ENCODE data around the gene KCNK4. TPM values are rescaled to one million over a fixed set of nuclear protein-coding genes. Genes with fewer than 3 reads are reported as not detected.

KCNK4 gene
- total RNA-seq (2014; rRNA removed; shearing (Covaris generic)) (not detected in 2 replicates), polyA plus RNA-seq (2016; fragmentation: Nextera tagmentation; extraction: Ambion mirVana) (0.13 TPM in 1 of 2 replicates, not detected in the other)

- no peak within 1 kb of the TSS for H2AFZ ChIP-seq
- DNase-seq, result no peak
- no peaks in the 10 kb centered on the region for H3K9me3 ChIP-seq (ENCODE audit: low read depth)
- H3K4me3 ChIP-seq, result peak within 1 kb of the TSS; percentile 58
- H3F3A ChIP-seq (ENCODE audit: insufficient read depth), result no peaks in the 10 kb centered on the region
- no peaks in the 10 kb centered on the region for H4K20me1 ChIP-seq (ENCODE audit: insufficient read depth)
- 8 to 20% methylated on average over 24 to 42 of the region's 45 CpGs for WGBS, 2 experiments (ENCODE audit: low coverage in 1 of 2, low lambda C conversion rate in 2 of 2, missing lambda C conversion rate in 2 of 2)
- H3K36me3 ChIP-seq (ENCODE audit: low read depth), result no peaks in the 10 kb centered on the region
- H3K4me1 ChIP-seq (ENCODE audit: insufficient read depth), result 0 out of 2 replicates have a peak, but pooled peaks cover 2% of the 10 kb centered on the region
- 0 out of 2 replicates have a peak, but pooled peaks cover 6% of the 10 kb centered on the region for H3K79me2 ChIP-seq (ENCODE audit: insufficient read depth)
- no peak within 1 kb of the TSS for H3K9ac ChIP-seq
- peaks cover 20% of the 10 kb centered on the region for H3K27me3 ChIP-seq (replicated peaks; ENCODE audit: insufficient read depth)
- no peak within 1 kb of the TSS for H3K27ac ChIP-seq
- no peak for TF ChIP-seq EZH2phosphoT487 (IDR thresholded peaks at IDR 0.05; ENCODE audit: insufficient read depth, low read depth)
- no peak for TF ChIP-seq EZH2 (IDR thresholded peaks at IDR 0.05; ENCODE audit: insufficient read depth, poor library complexity, severe bottlenecking)
- in situ Hi-C loops (cut with MboI), result no loop called here
- no peaks in the 10 kb centered on the region for H3K9me2 ChIP-seq (ENCODE audit: insufficient read depth)
- peak within 1 kb of the TSS; percentile 45 for H3K4me2 ChIP-seq (ENCODE audit: unreplicated experiment)
Observed at GRCh38 chr11:64291262-64291751, at the start of gene KCNK4. Gene KCNK4, plus strand, starts transcription at chr11:64291302. Its CDS starts 1,717 bp downstream, at chr11:64293019.

DNA sequence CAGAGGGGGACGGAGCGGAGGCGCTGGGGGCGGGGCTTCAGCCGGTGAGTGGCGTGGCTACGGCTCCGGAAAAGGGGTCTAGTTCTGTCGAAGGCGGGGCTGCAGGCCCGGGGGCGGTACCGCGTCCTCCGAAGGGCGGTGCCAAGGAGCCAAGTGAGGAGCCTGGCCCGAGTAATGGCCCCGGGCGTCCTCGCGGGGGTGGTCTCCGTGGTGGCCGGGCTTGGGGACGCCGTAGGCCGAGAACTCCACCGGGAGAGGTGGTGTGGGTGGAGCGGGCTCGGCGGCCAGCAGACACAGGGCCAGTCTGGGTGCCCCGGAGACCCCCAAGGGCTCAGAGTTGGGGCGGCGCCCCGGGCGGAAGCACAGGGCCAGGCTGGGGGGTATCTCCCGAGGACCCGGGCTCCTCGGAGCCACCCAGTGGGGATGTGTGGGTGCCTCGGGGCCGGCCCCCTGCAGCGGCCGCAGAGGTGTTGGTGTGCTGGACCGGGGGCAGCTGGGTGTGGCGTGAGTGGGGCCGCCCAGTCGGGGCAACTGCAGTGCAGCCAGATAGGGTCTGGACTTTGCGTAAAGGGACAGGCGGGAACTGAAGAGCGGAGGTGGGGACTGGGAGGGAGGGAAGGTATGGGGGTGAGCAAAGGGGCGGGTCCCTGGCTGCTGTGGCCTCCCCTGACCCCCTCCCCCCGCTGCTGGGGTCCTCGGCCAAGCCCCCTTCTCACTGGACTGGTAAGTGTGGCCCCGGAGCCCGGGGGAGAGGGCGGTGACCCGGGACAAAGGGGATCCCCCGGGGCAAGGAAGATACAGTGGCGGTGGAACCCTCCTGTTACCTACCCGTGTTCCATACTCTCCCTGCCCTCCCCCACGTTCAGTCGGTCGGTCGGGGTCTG, 49.4 kb upstream of the KCNK4 start:
- Histone ChIP-seq H3K9ac (peak overlapping the region; percentile 85), H4K20me1 (ENCODE audit: insufficient read depth) (no peaks in the 10 kb centered on the region), H3K9me3 (ENCODE audit: low read depth) (no peaks in the 10 kb centered on the region), H3K27ac (peak overlapping the region; percentile 45), H3K4me2 (ENCODE audit: unreplicated experiment) (peak overlapping the region; percentile 72), H3K9me2 (ENCODE audit: insufficient read depth) (no peaks in the 10 kb centered on the region), H3K4me3 (peak overlapping the region; percentile 75), H3K4me1 (ENCODE audit: insufficient read depth) (peaks cover 15% of the 10 kb centered on the region), H3F3A (ENCODE audit: insufficient read depth) (peaks cover 18% of the 10 kb centered on the region; the same call in 1 of the 2 replicates), H3K36me3 (ENCODE audit: low read depth) (no peaks in the 10 kb centered on the region; the same call in 1 of the 2 replicates), H3K27me3 (replicated peaks; ENCODE audit: insufficient read depth) (no peaks in the 10 kb centered on the region), H3K79me2 (ENCODE audit: insufficient read depth) (peaks cover 46% of the 10 kb centered on the region), H2AFZ (peak overlapping the region; percentile 36; the same call in 1 of the 2 replicates)
- TF ChIP-seq EZH2phosphoT487 (IDR thresholded peaks at IDR 0.05; ENCODE audit: insufficient read depth, low read depth) (no peak), EZH2 (IDR thresholded peaks at IDR 0.05; ENCODE audit: insufficient read depth, poor library complexity, severe bottlenecking) (no peak)
- 2% methylated on average over 19 to 49 of the region's 63 CpGs for WGBS, 2 experiments (ENCODE audit: low coverage in 1 of 2, low lambda C conversion rate in 2 of 2, missing lambda C conversion rate in 2 of 2)
- peak; percentile 59 for DNase-seq
- in situ Hi-C loops (cut with MboI), result no loop called here

DNA sequence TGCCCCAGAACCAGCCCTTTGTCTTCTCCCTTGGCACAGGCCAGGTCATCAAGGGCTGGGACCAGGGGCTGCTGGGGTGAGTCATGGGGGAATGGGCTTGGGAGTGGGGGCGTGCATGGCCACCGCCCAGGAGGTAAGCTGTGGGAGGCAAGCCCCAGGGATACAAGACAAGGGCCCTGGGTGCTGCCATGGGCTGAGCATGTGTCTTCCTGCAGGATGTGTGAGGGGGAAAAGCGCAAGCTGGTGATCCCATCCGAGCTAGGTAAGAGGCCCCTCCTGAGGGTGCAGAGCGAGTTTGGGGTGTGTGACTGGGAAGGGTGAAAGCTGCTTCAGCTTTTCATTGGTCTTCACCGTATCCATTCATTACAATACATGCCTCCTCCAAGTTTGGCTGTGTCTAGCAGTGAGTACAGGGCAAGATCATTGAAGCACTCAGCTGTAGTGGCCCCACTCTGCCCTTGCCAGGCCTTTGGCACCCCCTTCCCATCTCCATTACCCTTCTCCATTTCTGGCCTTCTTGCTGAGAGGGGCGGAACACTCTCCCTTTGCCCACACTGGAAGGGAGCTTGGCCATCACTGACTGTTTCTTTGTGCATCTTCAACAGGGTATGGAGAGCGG, 47.8 kb upstream of the KCNK4 start:
- H3K36me3 ChIP-seq (ENCODE audit: low read depth), result no peaks in the 10 kb centered on the region; the same call in 1 of the 2 replicates
- TF ChIP-seq EZH2phosphoT487 (IDR thresholded peaks at IDR 0.05; ENCODE audit: insufficient read depth, low read depth) (no peak), EZH2 (IDR thresholded peaks at IDR 0.05; ENCODE audit: insufficient read depth, poor library complexity, severe bottlenecking) (no peak)
- 83 to 87% methylated on average over 8 of the region's 8 CpGs for WGBS, 2 experiments (ENCODE audit: low coverage in 1 of 2, low lambda C conversion rate in 2 of 2, missing lambda C conversion rate in 2 of 2)
- H3K9me3 ChIP-seq (ENCODE audit: low read depth), result no peaks in the 10 kb centered on the region
- H3K9ac ChIP-seq, result no peak overlapping the region
- 0 out of 2 replicates have a peak overlapping the region, but pooled peaks have one; percentile 45 for H3K27ac ChIP-seq
- in situ Hi-C loops (cut with MboI), result no loop called here
- H3K4me1 ChIP-seq (ENCODE audit: insufficient read depth), result peaks cover 15% of the 10 kb centered on the region
- peaks cover 23% of the 10 kb centered on the region for H3F3A ChIP-seq (ENCODE audit: insufficient read depth)
- DNase-seq, result no peak
- H3K9me2 ChIP-seq (ENCODE audit: insufficient read depth), result no peaks in the 10 kb centered on the region
- peak overlapping the region; percentile 72 for H3K4me2 ChIP-seq (ENCODE audit: unreplicated experiment)
- no peaks in the 10 kb centered on the region for H3K27me3 ChIP-seq (replicated peaks; ENCODE audit: insufficient read depth)
- peaks cover 46% of the 10 kb centered on the region for H3K79me2 ChIP-seq (ENCODE audit: insufficient read depth)
- no peaks in the 10 kb centered on the region for H4K20me1 ChIP-seq (ENCODE audit: insufficient read depth)
- peak overlapping the region; percentile 75 for H3K4me3 ChIP-seq
- H2AFZ ChIP-seq, result no peak overlapping the region

DNA sequence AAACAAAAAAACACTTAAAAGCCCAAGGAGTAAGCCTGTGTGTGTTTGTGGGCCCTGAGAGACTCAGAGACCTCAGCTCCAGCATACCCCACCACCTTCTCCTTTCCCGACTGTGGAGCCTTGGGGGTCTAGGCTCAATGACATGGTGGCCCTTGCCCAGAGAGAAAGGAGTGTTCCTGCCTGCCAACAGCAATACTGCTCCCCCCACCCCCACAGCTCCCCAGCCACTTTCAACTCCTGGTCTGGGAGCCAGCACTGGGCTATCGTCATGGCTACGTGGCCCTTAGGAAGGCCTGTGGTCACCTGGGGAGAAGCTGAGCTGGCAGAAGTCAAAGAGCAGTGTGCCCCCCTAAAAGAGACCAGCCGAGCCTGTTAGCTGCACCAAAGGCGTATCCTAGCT, 47.0 kb upstream of the KCNK4 start:
- no peak overlapping the region for H3K4me3 ChIP-seq

More for the DNA sequence above, 47.0 kb upstream of the KCNK4 start:
- no peaks in the 10 kb centered on the region for H3K9me3 ChIP-seq (ENCODE audit: low read depth)
- H3K36me3 ChIP-seq (ENCODE audit: low read depth), result no peaks in the 10 kb centered on the region; the same call in 1 of the 2 replicates
- 51 to 54% methylated on average over 5 of the region's 5 CpGs for WGBS, 2 experiments (ENCODE audit: low coverage in 1 of 2, low lambda C conversion rate in 2 of 2, missing lambda C conversion rate in 2 of 2)
- H3K4me2 ChIP-seq (ENCODE audit: unreplicated experiment), result peak overlapping the region; percentile 21
- H3K27ac ChIP-seq, result no peak overlapping the region
- in situ Hi-C loops (cut with MboI), result no loop called here
- TF ChIP-seq EZH2 (IDR thresholded peaks at IDR 0.05; ENCODE audit: insufficient read depth, poor library complexity, severe bottlenecking) (no peak), EZH2phosphoT487 (IDR thresholded peaks at IDR 0.05; ENCODE audit: insufficient read depth, low read depth) (no peak)
- H3F3A ChIP-seq (ENCODE audit: insufficient read depth), result peaks cover 23% of the 10 kb centered on the region
- H3K9me2 ChIP-seq (ENCODE audit: insufficient read depth), result no peaks in the 10 kb centered on the region
- DNase-seq, result no peak
- no peaks in the 10 kb centered on the region for H4K20me1 ChIP-seq (ENCODE audit: insufficient read depth)
- H3K9ac ChIP-seq, result no peak overlapping the region
- H2AFZ ChIP-seq, result no peak overlapping the region
- H3K79me2 ChIP-seq (ENCODE audit: insufficient read depth), result peaks cover 46% of the 10 kb centered on the region
- H3K27me3 ChIP-seq (replicated peaks; ENCODE audit: insufficient read depth), result no peaks in the 10 kb centered on the region
- peaks cover 15% of the 10 kb centered on the region for H3K4me1 ChIP-seq (ENCODE audit: insufficient read depth)
